Endothelial cell of umbilical vein (primary cell): Measurements from ENCODE around the gene AKAP11. TPM values are rescaled to one million over a fixed set of nuclear protein-coding genes. Genes with fewer than 3 reads are reported as not detected.

Experiments used
- BruUV-seq: library from RNA; stranded (reverse); fragments of 400-500 nt; replicated peaks from 2 replicates; lab custom pipeline; 2021; lab: Mats Ljungman, UMichigan
- CTCF ChIA-PET: fragments of 300-600, 350-600 bp; sonication (Branson Sonifier 250); formaldehyde crosslinking; loops from one replicate; lab custom pipeline; 2021; ENCODE audit warnings: antibody characterized with exemption, inconsistent platforms; lab: Charles Lee
- POLR2A ChIA-PET: fragments of 300-600, 350-600 bp; sonication (Branson Sonifier 250); formaldehyde crosslinking; loops from one replicate; lab custom pipeline; 2021; ENCODE audit warnings: antibody characterized with exemption, inconsistent platforms; lab: Charles Lee
- DNase-seq: peaks from one replicate; pipeline ENCODE4 v3.0.0-alpha.2; 2011; ENCODE audit warnings: low read depth, low spot score
- FAIRE-seq: peaks from 2 replicates; lab custom pipeline; 2011; peaks lifted over from hg19 to GRCh38; lab: Jason Lieb, UNC
- H2AFZ ChIP-seq: 2 replicates; pipeline ENCODE4 v1.6.0; 2012; ENCODE audit warnings: low read depth, low read length, control low read depth, inconsistent platforms
- H3K27ac ChIP-seq: 2 replicates; pipeline ENCODE4 v1.5.1; 2011; ENCODE audit warnings: low read depth, mild to moderate bottlenecking, control low read depth, low read length, moderate library complexity; ENCODE audit not compliant: insufficient read depth
- H3K27me3 ChIP-seq, 2 experiments: 2 replicates each; pipeline versions ENCODE4 v1.6.0 to v1.6.1; 2011; ENCODE audit warnings: low read length in 2 of 2, mixed read lengths in 1 of 2; ENCODE audit not compliant: control insufficient read depth in 2 of 2, insufficient read depth in 2 of 2
- H3K36me3 ChIP-seq, 2 experiments: 2 replicates in 1 of 2; 3 replicates in 1 of 2; pipeline ENCODE4 v1.5.1; 2011; ENCODE audit warnings: low read length in 2 of 2, mild to moderate bottlenecking in 1 of 2, moderate library complexity in 1 of 2; ENCODE audit not compliant: control insufficient read depth in 2 of 2, insufficient read depth in 2 of 2; ENCODE audit errors: extremely low read depth in 1 of 2
- H3K4me1 ChIP-seq: 3 replicates; pipeline ENCODE4 v1.5.1; 2011; ENCODE audit warnings: mild to moderate bottlenecking, low read length; ENCODE audit not compliant: control insufficient read depth, insufficient read depth; ENCODE audit errors: extremely low read depth
- H3K4me2 ChIP-seq: 2 replicates; pipeline ENCODE4 v1.6.1; 2011; ENCODE audit warnings: low read length, control low read depth, mixed read lengths; ENCODE audit not compliant: insufficient read depth
- H3K4me3 ChIP-seq, 3 experiments: fragments of 200-600 bp in 1 of 3; sonication (generic), shearing (Covaris generic) in 1 of 3; replicated peaks in 1 of 3; 2 replicates each; pipeline ENCODE4 v1.5.1; 2011 to 2016; ENCODE audit warnings: control low read depth in 3 of 3, low read length in 3 of 3, mild to moderate bottlenecking in 2 of 3, inconsistent platforms in 1 of 3, low read depth in 1 of 3, moderate library complexity in 1 of 3; ENCODE audit not compliant: insufficient read depth in 1 of 3
- H3K79me2 ChIP-seq: 2 replicates; pipeline ENCODE4 v1.6.0; 2012; ENCODE audit warnings: low read length, inconsistent platforms; ENCODE audit not compliant: control insufficient read depth, insufficient read depth
- H3K9ac ChIP-seq: replicated peaks from 2 replicates; pipeline ENCODE3; 2011; ENCODE audit warnings: low read length, control low read depth; ENCODE audit not compliant: insufficient read depth; ENCODE audit errors: extremely low read depth
- H3K9me1 ChIP-seq: replicated peaks from 3 replicates; pipeline ENCODE4 v1.6.0; 2011; ENCODE audit warnings: mild to moderate bottlenecking, low read length; ENCODE audit not compliant: control insufficient read depth, insufficient read depth; ENCODE audit errors: extremely low read depth
- H3K9me3 ChIP-seq: replicated peaks from 2 replicates; pipeline ENCODE4 v1.5.1; 2012; ENCODE audit warnings: low read length, inconsistent platforms; ENCODE audit not compliant: control insufficient read depth, insufficient read depth
- H4K20me1 ChIP-seq: replicated peaks from 2 replicates; pipeline ENCODE3; 2011; ENCODE audit warnings: mild to moderate bottlenecking, low read length; ENCODE audit not compliant: control insufficient read depth, insufficient read depth; ENCODE audit errors: extremely low read depth
- CTCF ChIP-seq, 2 donors: IDR thresholded peaks; 1 replicate in 1 of 2; 2 replicates in 1 of 2; pipeline ENCODE4 v1.5.1; 2011; ENCODE audit warnings: low read length in 2 of 2, mild to moderate bottlenecking in 2 of 2, moderate library complexity in 2 of 2, control low read depth in 1 of 2, inconsistent platforms in 1 of 2, low read depth in 1 of 2; ENCODE audit not compliant: insufficient read depth in 1 of 2; ENCODE audit errors: extremely low read depth in 1 of 2
- EZH2 ChIP-seq: IDR thresholded peaks from 2 replicates; pipeline ENCODE4 v1.6.1; 2012; ENCODE audit warnings: borderline replicate concordance, low read depth, mild to moderate bottlenecking, moderate library complexity, low read length, inconsistent platforms; ENCODE audit not compliant: severe bottlenecking
- FOS ChIP-seq: IDR thresholded peaks from 2 replicates; pipeline ENCODE4 v1.6.1; 2011; ENCODE audit warnings: mild to moderate bottlenecking, low read length, moderate library complexity, borderline replicate concordance; ENCODE audit not compliant: insufficient read depth
- GATA2 ChIP-seq: IDR thresholded peaks from 2 replicates; pipeline ENCODE4 v1.7.0; 2011; ENCODE audit warnings: low read depth, mild to moderate bottlenecking, moderate library complexity, mixed read lengths, low read length; ENCODE audit not compliant: insufficient read length, insufficient read depth
- JUN ChIP-seq: IDR thresholded peaks from 2 replicates; pipeline ENCODE4 v1.6.1; 2011; ENCODE audit warnings: borderline replicate concordance, low read depth; ENCODE audit not compliant: insufficient read length, insufficient read depth
- MAX ChIP-seq: IDR thresholded peaks from 2 replicates; pipeline ENCODE4 v1.6.1; 2011; ENCODE audit not compliant: insufficient read depth, insufficient read length
- MYC ChIP-seq: IDR thresholded peaks from one replicate; pipeline ENCODE4 v1.6.1; 2011; ENCODE audit warnings: mild to moderate bottlenecking, low read depth, low read length
- POLR2A ChIP-seq: IDR thresholded peaks from 2 replicates; pipeline ENCODE4 v1.6.1; 2012; ENCODE audit warnings: low read depth, mild to moderate bottlenecking, control low read depth, low read length
- POLR2AphosphoS5 ChIP-seq: IDR thresholded peaks from 2 replicates; pipeline ENCODE4 v1.6.1; 2012; ENCODE audit warnings: low read depth, mild to moderate bottlenecking, control low read depth, low read length, moderate library complexity; ENCODE audit not compliant: insufficient read depth
- dilution Hi-C: fragments of 300-500 bp; cut with MboI; formaldehyde crosslinking; loops from one replicate; pipeline ENCODE4 v1.15.0; 2019; ENCODE audit warnings: low sequenced_read_pairs; ENCODE audit not compliant: extremely low pct_ligation_motif_present
- intact Hi-C: fragments of 100-400 bp; cut with micrococcal nuclease; formaldehyde crosslinking; loops from one replicate; pipeline ENCODE4 v1.10.0; 2022
- polyA plus RNA-seq, 4 experiments: library from polyadenylated mRNA; depleted of rRNA in 3 of 4; stranded (reverse) in 3 of 4; unstranded in 1 of 4; fragments of >200 nt; gene quantifications; 2 replicates each; pipeline versions ENCODE4 v1.2.1 to v1.2.3, GENCODE V29; 2011 to 2012; ENCODE audit warnings: missing spikeins in 1 of 4
- total RNA-seq: library from RNA; stranded (reverse); gene quantifications from 2 replicates; pipeline ENCODE4 v1.2.3, GENCODE V29; 2021

The AKAP11 gene
- total and polyA plus RNA-seq, 2 donors (not counting 3 experiments of a cell fraction or from before 2014, with no cell fraction given), result 4.9 to 20.2 TPM

GRCh38 chr13:42370229-42370628, 98.3 kb downstream of the AKAP11 start:
- no peaks in the 10 kb centered on the region for H3K36me3 ChIP-seq
- no peaks in the 10 kb centered on the region for H3K79me2 ChIP-seq
- H3K9ac ChIP-seq, result no peak overlapping the region
- no TSS peak for BruUV-seq
- H3K9me1 ChIP-seq, result no peaks in the 10 kb centered on the region
- FAIRE-seq (no peak), DNase-seq (no peak)
- H3K9me3 ChIP-seq, result no peaks in the 10 kb centered on the region
- H3K4me3 ChIP-seq, result no peak overlapping the region
- intact Hi-C loops, result no loop called here
- no peak overlapping the region for H3K4me2 ChIP-seq
- no peak overlapping the region for H3K27ac ChIP-seq
- no peaks in the 10 kb centered on the region for H4K20me1 ChIP-seq
- no peaks in the 10 kb centered on the region for H3K4me1 ChIP-seq
- CTCF ChIA-PET, result interaction anchor here (1.3 to 1.5 kb wide), 2 partner anchors 36 to 108 kb away, joined by 3 to 4 read pairs; no protein-coding TSS in a partner anchor
- TF ChIP-seq MYC (no peak), JUN (no peak), CTCF (IDR thresholded peaks at IDR 0.05; ENCODE audit: extremely low read depth in 1 of 2, insufficient read depth in 1 of 2, low read depth in 1 of 2, low read length in 2 of 2) (no peak), POLR2A (no peak), MAX (no peak), GATA2 (no peak), POLR2AphosphoS5 (no peak), EZH2 (no peak), FOS (no peak)
- peaks cover 0 to 7% of the 10 kb centered on the region in 2 experiments for H3K27me3 ChIP-seq
- dilution Hi-C loops, result no loop called here
- no peak overlapping the region for H2AFZ ChIP-seq
- POLR2A ChIA-PET, result no interaction called here

Other genes with a start within 250 kb of the AKAP11 start
- gene DGKH, start 223.5 kb upstream of the AKAP11 start, total RNA-seq, result 30.1 and 32.9 TPM in 2 replicates
- gene DGKH, start 223.5 kb upstream of the AKAP11 start, polyA plus RNA-seq, result 4.1 and 4.4 TPM in 2 replicates